Measurements from ENCODE around the gene CEL. TPM values are rescaled to one million over a fixed set of nuclear protein-coding genes. Genes with fewer than 3 reads are reported as not detected.
"Not testable (repeated sequence)": the region's sequence is repeated elsewhere in the genome, so short reads cannot be mapped to it uniquely, and the experiment has no call there.

Gene CEL
- total RNA-seq (under 1 TPM in 1 of 2 donors, not detected in 1; 0.42 TPM), total RNA-seq (0.30 to 1.5 reads per million in 2 donors)

- not testable (repeated sequence) for ATAC-seq; H3K36me3 Mint-ChIP-seq (ENCODE audit: low read depth); H3K27me3 Mint-ChIP-seq; DNase-seq; H3K27ac Mint-ChIP-seq; H3K4me3 Mint-ChIP-seq; H3K9me3 ChIP-seq (ENCODE audit: control insufficient read depth, low read length, poor library complexity, severe bottlenecking)
- H3K4me1 Mint-ChIP-seq, result peaks cover 13% of the 10 kb centered on the region
Observed at GRCh38 chr9:133061764-133062145, at the start of gene CEL. Gene CEL (plus strand): TSS chr9:133061981. CDS start chr9:133062003, 22 bp downstream.

- no peaks in the 10 kb centered on the region for H3K36me3 Mint-ChIP-seq (ENCODE audit: low read depth)
- no peak overlapping the region for H3K4me3 Mint-ChIP-seq
- peaks cover 18% of the 10 kb centered on the region for H3K27me3 Mint-ChIP-seq
- no peak for DNase-seq
- no peak overlapping the region for H3K27ac Mint-ChIP-seq
- peaks cover 3% of the 10 kb centered on the region for H3K9me3 ChIP-seq (ENCODE audit: control insufficient read depth, low read length, poor library complexity, severe bottlenecking)
- H3K4me1 Mint-ChIP-seq, result no peaks in the 10 kb centered on the region
- ATAC-seq, result no peak
Observed at GRCh38 chr9:133014696-133015095, 47.1 kb upstream of the CEL start.

- no peak overlapping the region for H3K4me3 Mint-ChIP-seq
- H3K27me3 Mint-ChIP-seq, result no peaks in the 10 kb centered on the region
- DNase-seq (peak in 2 of 3 donors; percentile 13 to 16), ATAC-seq (no peak)
- no peaks in the 10 kb centered on the region for H3K9me3 ChIP-seq (ENCODE audit: control insufficient read depth, low read length, poor library complexity, severe bottlenecking)
- H3K36me3 Mint-ChIP-seq (ENCODE audit: low read depth), result no peaks in the 10 kb centered on the region
- peaks cover 12% of the 10 kb centered on the region for H3K4me1 Mint-ChIP-seq
- no peak overlapping the region for H3K27ac Mint-ChIP-seq
Observed at GRCh38 chr9:133023117-133023890, 38.5 kb upstream of the CEL start.

- no peak for ATAC-seq
- no peaks in the 10 kb centered on the region for H3K9me3 ChIP-seq (ENCODE audit: control insufficient read depth, low read length, poor library complexity, severe bottlenecking)
- no peak overlapping the region for H3K27ac Mint-ChIP-seq
Observed at GRCh38 chr9:133026426-133026825, 35.4 kb upstream of the CEL start.

GRCh38 chr9:133027134-133027533, 34.6 kb upstream of the CEL start:
- Mint-ChIP-seq H3K36me3 (ENCODE audit: low read depth) (peaks cover 2% of the 10 kb centered on the region), H3K27me3 (no peaks in the 10 kb centered on the region), H3K4me1 (peaks cover 29% of the 10 kb centered on the region), H3K27ac (peak overlapping the region; percentile 37), H3K4me3 (no peak overlapping the region)
- no peaks in the 10 kb centered on the region for H3K9me3 ChIP-seq (ENCODE audit: control insufficient read depth, low read length, poor library complexity, severe bottlenecking)
- no peak for ATAC-seq
- no peak for DNase-seq

More at GRCh38 chr9:133026426-133026825, 35.4 kb upstream of the CEL start:
- Mint-ChIP-seq H3K4me1 (peaks cover 22% of the 10 kb centered on the region), H3K4me3 (no peak overlapping the region), H3K27me3 (no peaks in the 10 kb centered on the region), H3K36me3 (ENCODE audit: low read depth) (peaks cover 2% of the 10 kb centered on the region)
- no peak for DNase-seq

GRCh38 chr9:133028221-133028620, 33.6 kb upstream of the CEL start:
- peaks cover 2% of the 10 kb centered on the region for H3K36me3 Mint-ChIP-seq (ENCODE audit: low read depth)
- ATAC-seq (no peak), DNase-seq (no peak)
- H3K27ac Mint-ChIP-seq, result peak overlapping the region; percentile 37
- peak overlapping the region; percentile 74 for H3K4me3 Mint-ChIP-seq
- peaks cover 29% of the 10 kb centered on the region for H3K4me1 Mint-ChIP-seq
- no peaks in the 10 kb centered on the region for H3K27me3 Mint-ChIP-seq
- no peaks in the 10 kb centered on the region for H3K9me3 ChIP-seq (ENCODE audit: control insufficient read depth, low read length, poor library complexity, severe bottlenecking)

- H3K27me3 Mint-ChIP-seq, result no peaks in the 10 kb centered on the region
- H3K4me3 Mint-ChIP-seq, result peak overlapping the region; percentile 96
- ATAC-seq (peak; percentile 18), DNase-seq (no peak)
- peaks cover 2% of the 10 kb centered on the region for H3K36me3 Mint-ChIP-seq (ENCODE audit: low read depth)
- peak overlapping the region; percentile 97 for H3K27ac Mint-ChIP-seq
- H3K4me1 Mint-ChIP-seq, result peaks cover 33% of the 10 kb centered on the region
- H3K9me3 ChIP-seq (ENCODE audit: control insufficient read depth, low read length, poor library complexity, severe bottlenecking), result no peaks in the 10 kb centered on the region
Observed at GRCh38 chr9:133029994-133030316, 31.8 kb upstream of the CEL start.

GRCh38 chr9:133030317-133031129, 31.3 kb upstream of the CEL start, which contains the start of gene GTF3C5:
Gene GTF3C5 (plus strand): TSS chr9:133030997. CDS start chr9:133031012, 15 bp downstream.
- H3K9me3 ChIP-seq (ENCODE audit: control insufficient read depth, low read length, poor library complexity, severe bottlenecking), result no peaks in the 10 kb centered on the region
- H3K4me1 Mint-ChIP-seq, result peaks cover 33% of the 10 kb centered on the region
- ATAC-seq (peak; percentile 96), DNase-seq (peak; percentile 80 to 86 (median 86))
- H3K36me3 Mint-ChIP-seq (ENCODE audit: low read depth), result peaks cover 2% of the 10 kb centered on the region
- H3K4me3 Mint-ChIP-seq, result peak within 1 kb of the TSS; percentile 96
- peak within 1 kb of the TSS; percentile 97 for H3K27ac Mint-ChIP-seq
- H3K27me3 Mint-ChIP-seq, result no peaks in the 10 kb centered on the region

GRCh38 chr9:133031130-133031422, 30.7 kb upstream of the CEL start:
- Mint-ChIP-seq H3K36me3 (ENCODE audit: low read depth) (peaks cover 2% of the 10 kb centered on the region), H3K4me1 (peaks cover 33% of the 10 kb centered on the region), H3K27ac (peak overlapping the region; percentile 97), H3K27me3 (no peaks in the 10 kb centered on the region), H3K4me3 (peak overlapping the region; percentile 96)
- no peaks in the 10 kb centered on the region for H3K9me3 ChIP-seq (ENCODE audit: control insufficient read depth, low read length, poor library complexity, severe bottlenecking)
- no peak for ATAC-seq
- no peak for DNase-seq

GRCh38 chr9:133031496-133031911, 30.3 kb upstream of the CEL start:
- DNase-seq (no peak), ATAC-seq (no peak)
- peaks cover 32% of the 10 kb centered on the region for H3K4me1 Mint-ChIP-seq
- H3K36me3 Mint-ChIP-seq (ENCODE audit: low read depth), result peaks cover 2% of the 10 kb centered on the region
- H3K27ac Mint-ChIP-seq, result peak overlapping the region; percentile 97
- no peaks in the 10 kb centered on the region for H3K27me3 Mint-ChIP-seq
- H3K9me3 ChIP-seq (ENCODE audit: control insufficient read depth, low read length, poor library complexity, severe bottlenecking), result no peaks in the 10 kb centered on the region
- peak overlapping the region; percentile 96 for H3K4me3 Mint-ChIP-seq

GRCh38 chr9:133032171-133032570, 29.6 kb upstream of the CEL start:
- no peak for ATAC-seq
- Mint-ChIP-seq H3K4me3 (peak overlapping the region; percentile 96), H3K36me3 (ENCODE audit: low read depth) (peaks cover 2% of the 10 kb centered on the region), H3K27me3 (no peaks in the 10 kb centered on the region), H3K4me1 (peaks cover 32% of the 10 kb centered on the region), H3K27ac (peak overlapping the region; percentile 97)
- DNase-seq, result no peak
- no peaks in the 10 kb centered on the region for H3K9me3 ChIP-seq (ENCODE audit: control insufficient read depth, low read length, poor library complexity, severe bottlenecking)

- DNase-seq (no peak), ATAC-seq (no peak)
- H3K36me3 Mint-ChIP-seq (ENCODE audit: low read depth), result peaks cover 6% of the 10 kb centered on the region
- H3K27ac Mint-ChIP-seq, result no peak overlapping the region
- no peaks in the 10 kb centered on the region for H3K9me3 ChIP-seq (ENCODE audit: control insufficient read depth, low read length, poor library complexity, severe bottlenecking)
- no peaks in the 10 kb centered on the region for H3K27me3 Mint-ChIP-seq
- peaks cover 39% of the 10 kb centered on the region for H3K4me1 Mint-ChIP-seq
- no peak overlapping the region for H3K4me3 Mint-ChIP-seq
Observed at GRCh38 chr9:133035669-133036068, 26.1 kb upstream of the CEL start.

GRCh38 chr9:133037775-133038515, 23.8 kb upstream of the CEL start:
- H3K9me3 ChIP-seq (ENCODE audit: control insufficient read depth, low read length, poor library complexity, severe bottlenecking), result no peaks in the 10 kb centered on the region
- Mint-ChIP-seq H3K27ac (no peak overlapping the region), H3K27me3 (no peaks in the 10 kb centered on the region), H3K4me1 (peaks cover 20% of the 10 kb centered on the region), H3K36me3 (ENCODE audit: low read depth) (peaks cover 4% of the 10 kb centered on the region), H3K4me3 (peak overlapping the region; percentile 41)
- DNase-seq (no peak), ATAC-seq (no peak)
